SK-N-SH (cell line): ENCODE results near the gene PALS1.

Source experiments
- ELF1 ChIP-seq: IDR thresholded peaks from 2 replicates; pipeline ENCODE4 v1.4.0; 2012
- EP300 ChIP-seq, 2 experiments: IDR thresholded peaks; 2 replicates each; pipeline versions ENCODE4 v1.4.0 to v1.6.1; 2012; ENCODE audit warnings: borderline replicate concordance in 1 of 2, low read depth in 1 of 2, low read length in 1 of 2
- FOXM1 ChIP-seq: IDR thresholded peaks from 2 replicates; pipeline ENCODE4 v1.4.0; 2012; ENCODE audit warnings: low read depth, mild to moderate bottlenecking
- GABPA ChIP-seq: IDR thresholded peaks from 2 replicates; pipeline ENCODE4 v1.4.0; 2012; ENCODE audit warnings: low read depth, mild to moderate bottlenecking
- JUND ChIP-seq: IDR thresholded peaks from 2 replicates; pipeline ENCODE4 v1.4.0; 2012
- MAX ChIP-seq: IDR thresholded peaks from 2 replicates; pipeline ENCODE4 v1.4.0; 2012; ENCODE audit warnings: low read depth
- NRF1 ChIP-seq: IDR thresholded peaks from 2 replicates; pipeline ENCODE4 v1.6.1; 2012; ENCODE audit warnings: low read depth, mild to moderate bottlenecking, low read length
- POLR2AphosphoS5 ChIP-seq: IDR thresholded peaks from 2 replicates; pipeline ENCODE4 v1.6.1; 2012; ENCODE audit warnings: low read depth, low read length
- RFX5 ChIP-seq: IDR thresholded peaks from 2 replicates; pipeline ENCODE4 v1.6.1; 2012; ENCODE audit warnings: mild to moderate bottlenecking, improper control_type of control experiment, low read length
- SIN3A ChIP-seq: IDR thresholded peaks from 2 replicates; pipeline ENCODE4 v1.6.1; 2012; ENCODE audit warnings: low read depth, mild to moderate bottlenecking, low read length, moderate library complexity, borderline replicate concordance
- SMC3 ChIP-seq: IDR thresholded peaks from 2 replicates; pipeline ENCODE4 v1.6.1; 2012; ENCODE audit warnings: low read depth, low read length, improper control_type of control experiment
- TF ChIP-seq, protein P1 (sequence below): fragments of 200-600 bp; sonication (generic); IDR thresholded peaks from 2 replicates; pipeline ENCODE4 v1.6.1; 2017; ENCODE audit warnings: antibody characterized with exemption, mild to moderate bottlenecking, moderate library complexity

DNA sequence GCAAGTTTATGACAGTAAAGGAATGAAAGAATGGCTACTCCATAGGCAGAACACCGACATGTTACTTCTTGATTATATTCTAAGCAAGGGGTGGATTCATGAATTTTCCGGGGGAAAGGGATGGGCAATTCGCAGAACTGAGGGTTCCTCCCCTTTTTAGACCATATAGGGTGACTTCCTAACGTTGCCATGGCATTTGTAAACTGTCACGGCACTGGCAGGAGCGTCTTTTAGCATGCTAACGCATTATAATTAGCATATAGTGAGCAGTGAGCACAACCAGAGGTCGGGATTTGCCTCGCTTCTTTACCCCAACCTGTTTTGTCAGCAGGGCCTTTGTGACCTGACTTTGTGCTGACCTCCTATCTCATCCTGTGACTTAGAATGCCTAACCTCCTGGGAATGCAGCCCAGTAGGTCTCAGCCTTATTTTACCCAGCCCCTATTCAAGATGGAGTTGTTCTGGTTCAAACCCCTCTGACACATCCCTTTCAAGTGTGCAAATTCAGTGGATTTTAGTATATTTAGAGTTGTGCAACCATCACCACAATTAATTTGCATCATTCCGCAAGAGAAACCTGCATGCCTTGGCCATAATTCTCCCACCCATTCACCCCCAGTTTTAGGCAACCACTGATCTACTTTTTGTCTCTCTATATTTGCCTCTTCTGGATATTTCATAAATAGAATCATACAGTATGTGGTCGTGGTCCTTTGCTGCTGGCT, 27.4 kb downstream of the PALS1 start:
- no peak for TF ChIP-seq GABPA
- no peak for TF ChIP-seq ELF1
- no peak for TF ChIP-seq SIN3A
- TF ChIP-seq MAX, result no peak
- TF ChIP-seq SMC3, result no peak
- TF ChIP-seq, protein P1, sequence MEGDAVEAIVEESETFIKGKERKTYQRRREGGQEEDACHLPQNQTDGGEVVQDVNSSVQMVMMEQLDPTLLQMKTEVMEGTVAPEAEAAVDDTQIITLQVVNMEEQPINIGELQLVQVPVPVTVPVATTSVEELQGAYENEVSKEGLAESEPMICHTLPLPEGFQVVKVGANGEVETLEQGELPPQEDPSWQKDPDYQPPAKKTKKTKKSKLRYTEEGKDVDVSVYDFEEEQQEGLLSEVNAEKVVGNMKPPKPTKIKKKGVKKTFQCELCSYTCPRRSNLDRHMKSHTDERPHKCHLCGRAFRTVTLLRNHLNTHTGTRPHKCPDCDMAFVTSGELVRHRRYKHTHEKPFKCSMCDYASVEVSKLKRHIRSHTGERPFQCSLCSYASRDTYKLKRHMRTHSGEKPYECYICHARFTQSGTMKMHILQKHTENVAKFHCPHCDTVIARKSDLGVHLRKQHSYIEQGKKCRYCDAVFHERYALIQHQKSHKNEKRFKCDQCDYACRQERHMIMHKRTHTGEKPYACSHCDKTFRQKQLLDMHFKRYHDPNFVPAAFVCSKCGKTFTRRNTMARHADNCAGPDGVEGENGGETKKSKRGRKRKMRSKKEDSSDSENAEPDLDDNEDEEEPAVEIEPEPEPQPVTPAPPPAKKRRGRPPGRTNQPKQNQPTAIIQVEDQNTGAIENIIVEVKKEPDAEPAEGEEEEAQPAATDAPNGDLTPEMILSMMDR, result no peak
- TF ChIP-seq JUND, result no peak
- no peak for TF ChIP-seq NRF1
- TF ChIP-seq EP300 (IDR thresholded peaks at IDR 0.05; ENCODE audit: borderline replicate concordance in 1 of 2, low read depth in 1 of 2, low read length in 1 of 2), result no peak
- no peak for TF ChIP-seq POLR2AphosphoS5
- TF ChIP-seq RFX5, result no peak
- no peak for TF ChIP-seq FOXM1
